T-helper 22 cell (primary cell): ENCODE data around the gene WBP2NL.

Experiments
- DNase-seq: peaks from one replicate; pipeline ENCODE4 v3.0.0-alpha.2; 2020; ENCODE audit warnings: low read depth

The WBP2NL gene

DNA sequence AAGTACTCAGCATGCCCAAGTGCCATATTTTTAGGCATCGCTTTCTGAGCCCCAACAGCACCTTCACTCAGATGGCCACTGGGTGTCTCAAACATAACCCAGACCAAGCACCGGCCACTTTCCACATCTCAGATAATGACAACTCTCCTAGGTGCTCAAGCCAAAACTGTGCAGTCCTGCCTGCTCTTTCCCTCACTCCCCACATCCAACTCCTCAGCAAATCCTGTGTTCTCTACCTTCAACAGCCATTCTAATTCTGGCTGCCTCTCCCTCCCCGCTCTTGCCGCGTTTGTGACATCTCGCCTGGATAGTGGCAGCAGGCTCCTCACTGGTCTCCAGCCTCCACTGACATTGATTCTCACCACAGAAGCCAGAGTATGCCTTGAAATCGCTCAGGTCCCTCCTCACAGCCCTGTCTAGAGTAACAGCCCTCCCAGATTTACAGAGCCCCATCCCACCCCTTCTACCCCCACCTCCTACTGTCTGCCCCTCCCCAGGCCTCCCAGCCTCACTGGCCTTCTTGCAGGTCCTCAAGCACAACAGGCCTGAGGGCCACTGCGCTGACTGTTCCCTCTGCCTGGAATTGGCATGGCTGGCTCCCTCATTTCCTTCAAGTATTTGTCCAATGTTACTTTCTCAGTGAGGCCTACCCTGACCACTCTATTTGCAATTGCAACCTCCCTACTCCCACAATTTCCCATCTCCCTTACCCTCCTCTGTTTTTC, 74.2 kb downstream of the WBP2NL start:
- DNase-seq, result no peak

DNA sequence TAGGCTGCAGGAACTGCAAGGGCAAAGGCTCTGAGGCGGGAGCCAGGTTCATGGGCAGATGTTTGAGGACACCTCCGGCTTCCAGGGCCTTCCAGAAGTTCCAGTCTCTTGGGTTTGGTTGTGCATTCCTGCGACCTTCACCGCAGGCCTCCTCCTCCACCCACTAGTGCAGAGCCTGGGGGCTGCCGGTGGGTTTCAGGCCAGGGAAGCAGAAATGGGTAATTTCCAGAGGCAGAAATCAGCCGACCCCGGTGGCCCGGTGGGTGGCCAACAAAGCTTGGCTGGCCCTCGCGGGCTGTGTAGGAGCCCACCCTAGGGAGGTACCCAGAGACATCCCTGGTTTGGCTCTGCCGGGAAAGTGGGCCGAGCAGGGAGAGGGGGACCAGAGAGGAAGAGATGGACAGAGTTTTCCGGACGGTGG, 75.0 kb downstream of the WBP2NL start:
- no peak for DNase-seq

DNA sequence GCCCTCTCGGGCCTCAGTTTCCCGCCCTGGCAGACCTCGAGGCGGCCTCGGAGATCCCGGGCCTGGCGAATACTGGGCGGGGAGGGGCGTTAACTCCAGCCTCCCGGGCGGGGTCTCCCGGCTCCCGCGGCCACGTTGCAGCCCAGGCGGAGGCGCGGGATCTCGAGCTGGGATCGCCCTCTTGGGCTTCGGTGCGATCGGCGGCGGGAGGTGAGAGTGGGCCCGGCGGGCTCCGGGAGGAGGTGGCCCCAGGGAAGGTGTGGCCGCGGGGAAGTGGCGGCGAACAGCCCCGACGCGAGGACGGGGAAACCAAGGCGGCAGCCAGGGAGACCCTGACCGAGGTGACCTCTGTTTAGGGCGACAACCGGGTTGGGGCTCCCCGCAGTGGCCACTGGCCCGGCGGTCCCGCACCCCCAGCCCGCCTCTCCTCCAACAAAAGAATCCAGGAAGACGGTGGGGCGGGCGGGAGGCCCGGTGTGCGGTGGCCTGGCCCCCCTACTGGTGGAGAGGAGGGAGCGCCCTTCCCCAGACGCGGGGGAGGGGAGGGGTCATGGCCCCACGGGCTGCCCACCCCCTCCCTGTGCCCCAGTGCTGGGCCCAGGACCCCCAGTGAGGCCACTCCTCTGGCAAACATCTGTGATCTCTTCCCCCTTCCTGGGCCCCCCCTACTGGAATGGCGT, 75.7 kb downstream of the WBP2NL start, which contains the start of gene PHETA2:
Gene PHETA2, plus strand, starts transcription at position 117 of the 680 bp plus-strand sequence. CDS start 3,046 bp downstream, outside the sequence.
- DNase-seq, result peak; percentile 34

- no peak for DNase-seq
These were observed 76.5 kb downstream of the WBP2NL start for GRCh38 chr22:42074846-42075676.

- no peak for DNase-seq
These were observed 78.3 kb downstream of the WBP2NL start for GRCh38 chr22:42076764-42077485.

GRCh38 chr22:42077486-42078125, 79.0 kb downstream of the WBP2NL start:
- DNase-seq, result no peak
